Activated CD4-positive, alpha-beta T cell treated with anti-CD3 and anti-CD28 coated beads, Interleukin-2, Interleukin-6, amounts not matched to agents 100 ng/mL and 50 ng/mL, durations not matched to agents 16 hours and 8 hours (primary cell): ENCODE data around the gene NXT1.
"Not testable (repeated sequence)": the region's sequence is repeated elsewhere in the genome, so short reads cannot be mapped to it uniquely, and the experiment has no call there.

ENCODE experiments used
- DNase-seq: peaks from one replicate; pipeline ENCODE4 v3.0.0-alpha.2; 2020

The NXT1 gene

GRCh38 chr20:23350196-23350903 is at the start of gene NXT1:
TSS of gene NXT1 (plus strand) at chr20:23350791. CDS start at chr20:23354042, 3,251 bp downstream.
- DNase-seq = peak; percentile 98

- DNase-seq = no peak
Observed at GRCh38 chr20:23301436-23302050, 49.0 kb upstream of the NXT1 start.

- DNase-seq = no peak
Observed at GRCh38 chr20:23302386-23302785, 48.2 kb upstream of the NXT1 start.

GRCh38 chr20:23302801-23303200 is 47.8 kb upstream of the NXT1 start:
- no peak for DNase-seq

- no peak for DNase-seq
Observed at GRCh38 chr20:23303325-23304102, 47.1 kb upstream of the NXT1 start.

GRCh38 chr20:23304616-23305015 is 46.0 kb upstream of the NXT1 start:
- no peak for DNase-seq

- DNase-seq = no peak
Observed at GRCh38 chr20:23305098-23305497, 45.5 kb upstream of the NXT1 start.

GRCh38 chr20:23307393-23307792 is 43.2 kb upstream of the NXT1 start:
- not testable (repeated sequence) for DNase-seq

GRCh38 chr20:23308024-23308423 is 42.6 kb upstream of the NXT1 start:
- DNase-seq = no peak

GRCh38 chr20:23308908-23309307 is 41.7 kb upstream of the NXT1 start:
- no peak for DNase-seq

- DNase-seq = no peak
Observed at GRCh38 chr20:23309781-23310180, 40.8 kb upstream of the NXT1 start.

- DNase-seq = no peak
Observed at GRCh38 chr20:23311947-23312506, 38.6 kb upstream of the NXT1 start.

- DNase-seq = no peak
Observed at GRCh38 chr20:23313271-23313670, 37.3 kb upstream of the NXT1 start.

- no peak for DNase-seq
Observed at GRCh38 chr20:23314699-23315098, 35.9 kb upstream of the NXT1 start.

GRCh38 chr20:23315099-23315498 is 35.5 kb upstream of the NXT1 start:
- no peak for DNase-seq

GRCh38 chr20:23316626-23317025 is 34.0 kb upstream of the NXT1 start:
- no peak for DNase-seq

- DNase-seq = no peak
Observed at GRCh38 chr20:23317081-23317480, 33.5 kb upstream of the NXT1 start.

- no peak for DNase-seq
Observed at GRCh38 chr20:23318347-23318746, 32.2 kb upstream of the NXT1 start.

GRCh38 chr20:23320317-23320716 is 30.3 kb upstream of the NXT1 start:
- no peak for DNase-seq

- DNase-seq = no peak
Observed at GRCh38 chr20:23325107-23325506, 25.5 kb upstream of the NXT1 start.

GRCh38 chr20:23326774-23327173 is 23.8 kb upstream of the NXT1 start:
- DNase-seq = no peak

- DNase-seq = no peak
Observed at GRCh38 chr20:23327617-23328333, 22.8 kb upstream of the NXT1 start.
